ENCODE results near the gene MSANTD7. TPM values are rescaled to one million over a fixed set of nuclear protein-coding genes. Genes with fewer than 3 reads are reported as not detected.
"Not testable (repeated sequence)": the region's sequence is repeated elsewhere in the genome, so short reads cannot be mapped to it uniquely, and the experiment has no call there.

MSANTD7 gene
- total RNA-seq, 4 donors from 2014 or later, result 11.5 to 19.8 (median 14.0) TPM

DNA sequence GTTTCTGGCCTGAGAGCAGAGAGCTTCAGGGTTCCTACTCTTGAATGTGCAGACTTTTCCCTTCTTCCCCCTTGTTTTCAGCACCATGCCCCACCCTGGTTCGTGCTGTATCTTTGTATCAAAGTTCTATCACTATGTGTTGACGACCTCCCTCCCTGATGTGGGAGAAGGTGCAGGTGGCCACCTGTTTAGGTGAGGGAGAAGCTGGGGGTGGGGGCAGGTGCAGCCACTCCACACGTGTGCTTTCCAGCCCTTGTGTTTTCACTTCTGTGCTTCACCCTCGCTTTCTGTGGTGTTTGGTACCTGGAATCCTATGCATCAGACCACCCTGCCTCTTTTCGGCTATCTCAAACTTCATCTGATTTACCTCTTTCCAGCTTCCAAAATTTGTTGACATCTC is 20.9 kb downstream of the MSANTD7 start:
- Histone ChIP-seq H3K4me1 (peaks cover 0 to 16% (median 8%) of the 10 kb centered on the region in 4 donors), H3K36me3 (peaks cover 0 to 24% (median 3%) of the 10 kb centered on the region in 4 donors), H3K27me3 (no peaks in the 10 kb centered on the region), H3K9me3 (no peaks in the 10 kb centered on the region), H3K27ac (no peak overlapping the region), H3K4me3 (no peak overlapping the region)
- in situ Hi-C loops (cut with MboI; ENCODE audit: low pct_ligation_motif_present in 1 of 4, low pct_unique_long_range_greater_than_20kb in 1 of 4, low sequenced_read_pairs in 3 of 4), result no loop called here
- DNase-seq, result no peak
- intact Hi-C loops (cut with DNase I; ENCODE audit: low total_unique reads), result no loop called here
- 61% methylated on average over 5 of the region's 5 CpGs; no CpG with 5 or more reads in 1 of the 2 donors for WGBS, 2 donors (ENCODE audit: low coverage in 1 of 2)
- TF ChIP-seq POLR2A (IDR thresholded peaks at IDR 0.05) (no peak), POLR2AphosphoS5 (IDR thresholded peaks at IDR 0.05) (no peak), EP300 (IDR thresholded peaks at IDR 0.05; ENCODE audit: low read depth) (no peak)
- TF ChIP-seq, protein P1, sequence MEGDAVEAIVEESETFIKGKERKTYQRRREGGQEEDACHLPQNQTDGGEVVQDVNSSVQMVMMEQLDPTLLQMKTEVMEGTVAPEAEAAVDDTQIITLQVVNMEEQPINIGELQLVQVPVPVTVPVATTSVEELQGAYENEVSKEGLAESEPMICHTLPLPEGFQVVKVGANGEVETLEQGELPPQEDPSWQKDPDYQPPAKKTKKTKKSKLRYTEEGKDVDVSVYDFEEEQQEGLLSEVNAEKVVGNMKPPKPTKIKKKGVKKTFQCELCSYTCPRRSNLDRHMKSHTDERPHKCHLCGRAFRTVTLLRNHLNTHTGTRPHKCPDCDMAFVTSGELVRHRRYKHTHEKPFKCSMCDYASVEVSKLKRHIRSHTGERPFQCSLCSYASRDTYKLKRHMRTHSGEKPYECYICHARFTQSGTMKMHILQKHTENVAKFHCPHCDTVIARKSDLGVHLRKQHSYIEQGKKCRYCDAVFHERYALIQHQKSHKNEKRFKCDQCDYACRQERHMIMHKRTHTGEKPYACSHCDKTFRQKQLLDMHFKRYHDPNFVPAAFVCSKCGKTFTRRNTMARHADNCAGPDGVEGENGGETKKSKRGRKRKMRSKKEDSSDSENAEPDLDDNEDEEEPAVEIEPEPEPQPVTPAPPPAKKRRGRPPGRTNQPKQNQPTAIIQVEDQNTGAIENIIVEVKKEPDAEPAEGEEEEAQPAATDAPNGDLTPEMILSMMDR (IDR thresholded peaks at IDR 0.05), result no peak

DNA sequence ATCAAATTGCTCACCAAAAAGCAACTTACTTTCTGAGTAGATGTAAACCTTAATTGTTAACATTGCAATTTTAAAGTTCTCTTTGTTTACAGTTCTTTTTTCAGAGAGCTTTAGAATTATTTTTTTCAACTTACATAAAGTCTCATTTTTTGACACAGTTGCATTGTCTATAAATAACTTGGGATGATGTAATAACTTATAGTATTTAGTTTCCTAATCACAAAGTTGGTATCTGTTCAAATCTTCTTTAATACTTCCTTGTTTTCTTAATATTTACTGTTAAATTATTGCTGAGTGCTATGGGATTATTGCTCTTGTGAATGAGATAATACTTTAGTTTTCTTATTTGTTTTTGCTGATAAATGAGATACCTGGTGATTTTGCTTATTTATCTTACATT is 21.7 kb downstream of the MSANTD7 start:
- in situ Hi-C loops (cut with MboI; ENCODE audit: low pct_ligation_motif_present in 1 of 4, low pct_unique_long_range_greater_than_20kb in 1 of 4, low sequenced_read_pairs in 3 of 4) (no loop called here), intact Hi-C loops (cut with DNase I; ENCODE audit: low total_unique reads) (no loop called here)
- H3K4me3 ChIP-seq, result no peak overlapping the region
- no peaks in the 10 kb centered on the region for H3K9me3 ChIP-seq
- peaks cover 0 to 16% (median 8%) of the 10 kb centered on the region in 4 donors for H3K4me1 ChIP-seq
- DNase-seq, result no peak
- H3K27me3 ChIP-seq, result no peaks in the 10 kb centered on the region
- peaks cover 0 to 18% (median 3%) of the 10 kb centered on the region in 4 donors for H3K36me3 ChIP-seq
- no peak for TF ChIP-seq POLR2AphosphoS5 (IDR thresholded peaks at IDR 0.05)
- TF ChIP-seq EP300 (IDR thresholded peaks at IDR 0.05; ENCODE audit: low read depth), result no peak
- no peak for TF ChIP-seq POLR2A (IDR thresholded peaks at IDR 0.05)
- peak overlapping the region in 2 of 4 donors; percentile 75 to 78 for H3K27ac ChIP-seq

DNA sequence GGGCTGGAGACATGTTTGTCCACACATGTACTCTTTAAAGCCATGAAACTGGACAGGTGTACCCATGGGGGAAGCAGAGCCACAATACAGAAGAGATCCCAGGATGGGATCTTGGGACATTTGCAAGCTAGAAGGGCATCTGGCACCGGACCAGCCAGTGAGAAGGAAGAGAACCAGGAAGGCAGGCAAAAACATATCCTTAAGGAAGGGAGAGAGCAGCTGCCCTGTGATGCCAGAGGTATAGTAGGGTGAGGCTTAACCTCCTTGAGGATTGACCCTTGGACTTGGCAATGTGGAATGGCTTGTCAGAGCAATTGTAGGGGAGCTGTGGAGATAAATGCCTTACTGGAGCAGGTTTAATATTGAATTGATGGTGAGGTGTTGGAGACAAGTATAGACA is 22.7 kb downstream of the MSANTD7 start:
- Histone ChIP-seq H3K4me3 (no peak overlapping the region), H3K27ac (peak overlapping the region; percentile 42 to 78 (median 74)), H3K9me3 (no peaks in the 10 kb centered on the region), H3K27me3 (no peaks in the 10 kb centered on the region), H3K4me1 (peaks cover 0 to 16% (median 8%) of the 10 kb centered on the region in 4 donors), H3K36me3 (peaks cover 0 to 17% (median 3%) of the 10 kb centered on the region in 4 donors)
- intact Hi-C loops (cut with DNase I; ENCODE audit: low total_unique reads), result no loop called here
- in situ Hi-C loops (cut with MboI; ENCODE audit: low pct_ligation_motif_present in 1 of 4, low pct_unique_long_range_greater_than_20kb in 1 of 4, low sequenced_read_pairs in 3 of 4), result no loop called here
- 74% methylated on average over 1 of the region's 1 CpG; no CpG with 5 or more reads in 1 of the 2 donors for WGBS, 2 donors (ENCODE audit: low coverage in 1 of 2)
- DNase-seq, result peak; percentile 81
- peak in 2 of 3 donors; percentile 15 to 55 for TF ChIP-seq POLR2AphosphoS5 (IDR thresholded peaks at IDR 0.05)
- no peak for TF ChIP-seq EP300 (IDR thresholded peaks at IDR 0.05; ENCODE audit: low read depth)
- no peak for TF ChIP-seq POLR2A (IDR thresholded peaks at IDR 0.05)
- TF ChIP-seq, protein P1 (IDR thresholded peaks at IDR 0.05), result no peak

DNA sequence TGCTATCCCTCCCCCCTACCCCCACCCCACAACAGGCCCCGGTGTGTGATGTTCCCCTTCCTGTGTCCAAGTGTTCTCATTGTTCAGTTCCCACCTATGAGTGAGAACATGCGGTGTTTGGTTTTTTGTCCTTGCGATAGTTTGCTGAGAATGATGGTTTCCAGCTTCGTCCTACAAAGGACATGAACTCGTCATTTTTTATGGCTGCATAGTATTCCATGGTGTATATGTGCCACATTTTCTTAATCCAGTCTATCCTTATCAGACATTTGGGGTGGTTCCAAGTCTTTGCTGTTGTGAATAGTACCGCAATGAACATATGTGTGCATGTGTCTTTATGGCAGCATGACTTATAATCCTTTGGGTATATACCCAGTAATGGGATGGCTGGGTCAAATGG is 26.4 kb downstream of the MSANTD7 start:
- Histone ChIP-seq H3K4me1 (peaks cover 0 to 16% (median 8%) of the 10 kb centered on the region in 4 donors), H3K36me3 (peaks cover 0 to 34% (median 8%) of the 10 kb centered on the region in 4 donors)
- H3K9me3 ChIP-seq; in situ Hi-C loops (cut with MboI; ENCODE audit: low pct_ligation_motif_present in 1 of 4, low pct_unique_long_range_greater_than_20kb in 1 of 4, low sequenced_read_pairs in 3 of 4); H3K4me3 ChIP-seq; H3K27me3 ChIP-seq; intact Hi-C loops (cut with DNase I; ENCODE audit: low total_unique reads); H3K27ac ChIP-seq; DNase-seq: not testable (repeated sequence)
- WGBS, 2 donors (ENCODE audit: low coverage in 1 of 2), result 98 to 100% methylated on average over 1 to 6 of the region's 6 CpGs

DNA sequence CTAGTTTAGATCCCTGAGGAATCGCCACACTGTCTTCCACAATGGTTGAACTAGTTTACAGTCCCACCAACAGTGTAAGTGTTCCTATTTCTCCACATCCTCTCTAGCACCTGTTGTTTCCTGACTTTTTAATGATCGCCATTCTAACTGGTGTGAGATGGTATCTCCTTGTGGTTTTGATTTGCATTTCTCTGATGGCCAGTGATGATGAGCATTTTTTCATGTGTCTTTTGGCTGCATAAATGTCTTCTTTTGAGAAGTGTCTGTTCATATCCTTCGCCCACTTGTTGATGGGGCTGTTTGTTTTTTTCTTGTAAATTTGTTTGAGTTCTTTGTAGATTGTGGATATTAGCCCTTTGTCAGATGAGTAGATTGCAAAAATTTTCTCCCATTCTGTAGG is 26.8 kb downstream of the MSANTD7 start:
- intact Hi-C loops (cut with DNase I; ENCODE audit: low total_unique reads); H3K4me3 ChIP-seq; H3K27ac ChIP-seq; in situ Hi-C loops (cut with MboI; ENCODE audit: low pct_ligation_motif_present in 1 of 4, low pct_unique_long_range_greater_than_20kb in 1 of 4, low sequenced_read_pairs in 3 of 4); DNase-seq; H3K27me3 ChIP-seq; H3K9me3 ChIP-seq: not testable (repeated sequence)
- Histone ChIP-seq H3K36me3 (peaks cover 0 to 38% (median 11%) of the 10 kb centered on the region in 4 donors), H3K4me1 (peaks cover 0 to 16% (median 8%) of the 10 kb centered on the region in 4 donors)
- 87 to 98% methylated on average over 2 to 3 of the region's 3 CpGs for WGBS, 2 donors (ENCODE audit: low coverage in 1 of 2)
